Heart right ventricle (tissue), 16 donors: ENCODE data around the gene FAM20C. TPM values are rescaled to one million over a fixed set of nuclear protein-coding genes. Genes with fewer than 3 reads are reported as not detected.
A peak's percentile ranks its signal among the peaks of the same experiment; 100 is the strongest.

Experiments used
- ATAC-seq, 8 donors: fragments of 200-7000 bp; cut with Tn5 transposase; one replicate each; pipeline ENCODE4 v1.9.1; 2020; ENCODE audit warnings: mild to moderate bottlenecking in 8 of 8, moderate library complexity in 8 of 8, moderate number of reproducible peaks in 1 of 8
- DNase-seq, 2 donors: peaks; one replicate each; pipeline ENCODE4 v3.0.0-alpha.2; 2020
- H3K27ac ChIP-seq, 10 donors: fragments of 200-600 bp; sonication (generic) in 2 of 10; one replicate each; pipeline versions ENCODE4 v1.5.0 to v1.8.0; 2020 to 2022; ENCODE audit warnings: mild to moderate bottlenecking in 3 of 10
- H3K27me3 ChIP-seq, 7 donors: fragments of 200-600 bp; one replicate each; pipeline ENCODE4 v1.8.0; 2021 to 2022; ENCODE audit warnings: mild to moderate bottlenecking in 2 of 7
- H3K36me3 ChIP-seq, 9 donors: fragments of 200-600 bp; sonication (generic) in 1 of 9; one replicate each; pipeline versions ENCODE4 v1.5.0 to v1.8.0; 2020 to 2022; ENCODE audit warnings: mild to moderate bottlenecking in 2 of 9
- H3K4me1 ChIP-seq, 9 donors: fragments of 200-600 bp; sonication (generic) in 1 of 9; one replicate each; pipeline versions ENCODE4 v1.5.0 to v1.8.0; 2020 to 2022; ENCODE audit warnings: mild to moderate bottlenecking in 4 of 9
- H3K4me3 ChIP-seq, 10 donors: fragments of 200-600 bp; sonication (generic) in 2 of 10; one replicate each; pipeline versions ENCODE4 v1.5.0 to v1.8.0; 2020 to 2022; ENCODE audit warnings: mild to moderate bottlenecking in 7 of 10, moderate library complexity in 2 of 10
- H3K9me3 ChIP-seq, 11 donors: fragments of 200-600 bp in 10 of 11; sonication (generic) in 2 of 11; one replicate each; pipeline versions ENCODE4 v1.5.0 to v1.8.0; 2013 to 2022; ENCODE audit warnings: mild to moderate bottlenecking in 2 of 11, control low read depth in 1 of 11, moderate library complexity in 1 of 11
- WGBS, 2 donors: extraction: QIAGEN DNeasy Blood & Tissue Kit; methylation state at CpG; one replicate each; pipeline ENCODE4 v1.1.7; 2013; ENCODE audit warnings: inconsistent platforms in 1 of 2; 5-methylcytosine and 5-hydroxymethylcytosine counted together
- intact Hi-C, 10 donors: fragments of 100-400 bp; cut with DNase I; formaldehyde crosslinking; loops; one replicate each; pipeline versions ENCODE4 v1.11.1 to v1.14.2; 2022
- polyA plus RNA-seq, 2 donors: library from polyadenylated mRNA; stranded (reverse); fragments of 200-250 nt; gene quantifications; one replicate each; pipeline ENCODE4 v1.2.3, GENCODE V29; 2013
- total RNA-seq, 10 donors: library from RNA; stranded (reverse); fragmentation: NEBNext Ultra II Directional in 3 of 10; extraction: Animal tissue kit (Norgen Biotek cat#: 25700) in 3 of 10; gene quantifications; one replicate each; pipeline versions ENCODE4 v1.2.1 to v1.2.4, GENCODE V29; 2021 to 2023
- TF ChIP-seq, protein P1 (sequence below), 9 donors: fragments of 200-600 bp; sonication (generic) in 2 of 9; IDR thresholded peaks; one replicate each; pipeline versions ENCODE4 v1.5.0 to v1.8.0; 2021 to 2022; ENCODE audit warnings: antibody characterized with exemption in 9 of 9, mild to moderate bottlenecking in 5 of 9, moderate library complexity in 1 of 9
- donor health status: Arrhythmogenic right ventricular cardiomyopathy.
- donor health status: ischemic (EF 13 %, LVEDD 7.1; RV severe dilation, severe dysfunction).
- donor health status: healthy with polysubstance abuse.
- donor health status: DM: no; HTN: yes; CAD: no.
- donor health status: DM: no; HTN: no; CAD: no.
- donor health status: ischemic (EF 25% LVEDD 6.9; RV normal size, moderate dysfunction).
- donor health status: ischemic (EF 25% LVEDD 5.7; RV mildly dilated, moderate dysfunction).
- donor health status: healthy.
- donor health status: DM: yes; HTN: yes; CAD: no.
- donor health status: Ischemic cardiomyopathy.
- donor health status: ischemic (EF 35%, LVEDD 5.7; RV mildly dilated, moderate dysfunction).
- donor health status: nonischemic (EF 11% LVEDD 7.7; RV severe dilation, severe dysfunction).
- donor health status: DM: yes; HTN: yes; CAD: no.
- donor health status: PGD.
- donor health status: ischemic (EF 29% LVEDD 5.4; RV normal size, mild dysfunction).
- donor health status: nonischemic (EF 23%, LVEDD 6.1; RV moderate dilation, normal function).

The FAM20C gene
- total and polyA plus RNA-seq, 12 donors, result 12.4 to 59.8 (median 19.2) TPM

DNA sequence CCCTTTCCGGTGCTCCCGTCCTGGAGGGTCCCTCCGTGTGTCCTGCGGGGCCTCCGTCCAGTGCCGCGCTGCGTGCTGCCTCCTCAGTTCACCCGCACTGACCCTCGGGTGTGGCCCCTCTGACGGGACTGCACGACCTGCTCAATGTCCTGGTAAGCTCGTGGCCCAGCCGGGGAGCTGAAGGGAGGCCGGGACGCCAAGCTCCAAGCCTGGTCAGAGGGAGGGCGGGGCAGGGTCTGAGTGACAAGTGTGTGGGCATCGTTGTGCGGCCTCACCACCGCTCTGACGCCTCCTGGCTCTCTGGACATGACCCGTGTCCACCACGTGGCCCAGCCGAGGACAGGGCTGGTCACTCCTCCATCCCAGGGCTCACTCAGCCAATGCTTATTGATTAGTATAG lies 25.9 kb downstream of the FAM20C start:
- no peaks in the 10 kb centered on the region for H3K9me3 ChIP-seq
- ATAC-seq, result peak in 1 of 8 donors; percentile 7
- H3K27me3 ChIP-seq, result no peaks in the 10 kb centered on the region
- H3K4me1 ChIP-seq, result peaks cover 0 to 23% (median 9%) of the 10 kb centered on the region in 9 donors
- peaks cover 0 to 42% (median 5%) of the 10 kb centered on the region in 9 donors for H3K36me3 ChIP-seq
- TF ChIP-seq, protein P1, sequence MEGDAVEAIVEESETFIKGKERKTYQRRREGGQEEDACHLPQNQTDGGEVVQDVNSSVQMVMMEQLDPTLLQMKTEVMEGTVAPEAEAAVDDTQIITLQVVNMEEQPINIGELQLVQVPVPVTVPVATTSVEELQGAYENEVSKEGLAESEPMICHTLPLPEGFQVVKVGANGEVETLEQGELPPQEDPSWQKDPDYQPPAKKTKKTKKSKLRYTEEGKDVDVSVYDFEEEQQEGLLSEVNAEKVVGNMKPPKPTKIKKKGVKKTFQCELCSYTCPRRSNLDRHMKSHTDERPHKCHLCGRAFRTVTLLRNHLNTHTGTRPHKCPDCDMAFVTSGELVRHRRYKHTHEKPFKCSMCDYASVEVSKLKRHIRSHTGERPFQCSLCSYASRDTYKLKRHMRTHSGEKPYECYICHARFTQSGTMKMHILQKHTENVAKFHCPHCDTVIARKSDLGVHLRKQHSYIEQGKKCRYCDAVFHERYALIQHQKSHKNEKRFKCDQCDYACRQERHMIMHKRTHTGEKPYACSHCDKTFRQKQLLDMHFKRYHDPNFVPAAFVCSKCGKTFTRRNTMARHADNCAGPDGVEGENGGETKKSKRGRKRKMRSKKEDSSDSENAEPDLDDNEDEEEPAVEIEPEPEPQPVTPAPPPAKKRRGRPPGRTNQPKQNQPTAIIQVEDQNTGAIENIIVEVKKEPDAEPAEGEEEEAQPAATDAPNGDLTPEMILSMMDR (IDR thresholded peaks at IDR 0.05), result no peak
- no peak for DNase-seq
- no peak overlapping the region for H3K4me3 ChIP-seq
- intact Hi-C loops, result no loop called here
- 88 to 94% methylated on average over 24 of the region's 24 CpGs for WGBS, 2 donors
- H3K27ac ChIP-seq, result no peak overlapping the region

- intact Hi-C loops, result no loop called here
- no peak overlapping the region for H3K27ac ChIP-seq
- TF ChIP-seq, protein P1 (IDR thresholded peaks at IDR 0.05), result no peak
- DNase-seq (no peak), ATAC-seq (no peak)
- peaks cover 0 to 23% (median 9%) of the 10 kb centered on the region in 9 donors for H3K4me1 ChIP-seq
- no peaks in the 10 kb centered on the region for H3K9me3 ChIP-seq
- no peak overlapping the region for H3K4me3 ChIP-seq
- H3K27me3 ChIP-seq, result no peaks in the 10 kb centered on the region
- peaks cover 0 to 47% (median 4%) of the 10 kb centered on the region in 9 donors for H3K36me3 ChIP-seq
- 91 to 93% methylated on average over 28 of the region's 28 CpGs for WGBS, 2 donors
Measured at GRCh38 chr7:218896-219580, 26.7 kb downstream of the FAM20C start.

GRCh38 chr7:219581-220150 lies 27.3 kb downstream of the FAM20C start:
- H3K9me3 ChIP-seq, result no peaks in the 10 kb centered on the region
- WGBS, 2 donors, result 85 to 86% methylated on average over 9 of the region's 9 CpGs
- H3K27me3 ChIP-seq, result no peaks in the 10 kb centered on the region
- H3K4me3 ChIP-seq, result no peak overlapping the region
- intact Hi-C loops, result no loop called here
- peak in 1 of 8 donors; percentile 11 for ATAC-seq
- H3K27ac ChIP-seq, result no peak overlapping the region
- TF ChIP-seq, protein P1 (IDR thresholded peaks at IDR 0.05), result no peak
- DNase-seq, result no peak
- peaks cover 0 to 42% (median 2%) of the 10 kb centered on the region in 9 donors for H3K36me3 ChIP-seq
- H3K4me1 ChIP-seq, result peaks cover 0 to 20% (median 5%) of the 10 kb centered on the region in 9 donors

DNA sequence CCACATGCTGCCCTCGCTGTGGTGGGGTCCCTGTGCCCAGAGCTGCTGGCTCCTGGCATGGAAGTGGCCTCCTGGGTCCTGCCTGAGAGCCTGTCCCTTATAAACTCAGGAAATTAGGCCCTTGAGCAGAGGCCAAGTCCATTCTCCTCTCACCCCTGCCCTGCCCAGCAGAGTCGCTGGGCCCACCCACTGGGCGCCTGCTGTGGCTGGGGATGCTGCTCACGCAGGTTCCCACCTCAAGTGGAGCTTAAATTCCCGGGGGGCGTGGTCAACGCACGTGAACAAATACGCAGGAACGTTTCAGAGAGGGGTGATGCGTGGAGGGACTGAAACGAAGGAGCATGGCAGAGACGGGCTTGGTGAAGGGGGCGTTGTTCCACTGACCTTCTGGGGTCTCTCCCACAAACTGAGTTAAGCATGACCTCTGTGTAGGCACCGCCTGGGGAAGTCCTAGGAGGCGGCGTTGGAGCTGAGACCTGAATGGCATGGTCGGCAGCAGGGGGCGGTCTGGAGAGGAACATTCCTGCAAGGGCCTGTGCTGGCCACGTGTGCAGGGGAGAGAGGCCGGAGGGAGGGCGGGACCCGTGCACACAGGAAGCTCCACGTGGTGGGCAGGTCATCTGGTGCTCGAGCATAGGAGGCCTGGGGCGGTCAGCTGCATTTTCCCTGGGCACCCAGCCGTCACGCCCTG lies 27.9 kb downstream of the FAM20C start:
- Histone ChIP-seq H3K4me3 (no peak overlapping the region), H3K9me3 (no peaks in the 10 kb centered on the region), H3K27me3 (no peaks in the 10 kb centered on the region), H3K27ac (no peak overlapping the region), H3K4me1 (peaks cover 0 to 16% (median 5%) of the 10 kb centered on the region in 9 donors), H3K36me3 (peaks cover 0 to 39% (median 0%) of the 10 kb centered on the region in 9 donors)
- ATAC-seq, result no peak
- intact Hi-C loops, result no loop called here
- TF ChIP-seq, protein P1 (IDR thresholded peaks at IDR 0.05), result no peak
- WGBS, 2 donors, result 69 to 71% methylated on average over 28 of the region's 28 CpGs
- DNase-seq, result no peak
